Measurements from ENCODE around the gene ADAM15.

Gene ADAM15

GRCh38 chr1:155110381-155110780 is 59.3 kb downstream of the ADAM15 start:
- Histone ChIP-seq H3K36me3 (ENCODE audit: control insufficient read depth, low read length) (no peaks in the 10 kb centered on the region), H3F3A (ENCODE audit: control insufficient read depth, insufficient read depth) (no peaks in the 10 kb centered on the region), H3K9me3 (ENCODE audit: control insufficient read depth, insufficient read depth, low read length) (no peaks in the 10 kb centered on the region), H4K20me1 (ENCODE audit: control insufficient read depth, insufficient read depth, low read depth, low read length) (no peaks in the 10 kb centered on the region), H3K27ac (ENCODE audit: low read depth, low read length) (no peak overlapping the region), H3K79me2 (ENCODE audit: control insufficient read depth, low read length) (no peaks in the 10 kb centered on the region), H3K4me3 (ENCODE audit: low read length) (no peak overlapping the region), H3K4me1 (ENCODE audit: control insufficient read depth, low read length) (peaks cover 10% of the 10 kb centered on the region), H3K9me2 (replicated peaks; ENCODE audit: control insufficient read depth, low read length) (no peaks in the 10 kb centered on the region), H3K4me2 (ENCODE audit: low read length) (no peak overlapping the region), H3K27me3 (ENCODE audit: control insufficient read depth, low read length) (peaks cover 3% of the 10 kb centered on the region; the same call in 1 of the 2 replicates)
- no peak for TF ChIP-seq EZH2phosphoT487 (IDR thresholded peaks at IDR 0.05; ENCODE audit: borderline replicate concordance, low read length)
- TF ChIP-seq, protein P1, sequence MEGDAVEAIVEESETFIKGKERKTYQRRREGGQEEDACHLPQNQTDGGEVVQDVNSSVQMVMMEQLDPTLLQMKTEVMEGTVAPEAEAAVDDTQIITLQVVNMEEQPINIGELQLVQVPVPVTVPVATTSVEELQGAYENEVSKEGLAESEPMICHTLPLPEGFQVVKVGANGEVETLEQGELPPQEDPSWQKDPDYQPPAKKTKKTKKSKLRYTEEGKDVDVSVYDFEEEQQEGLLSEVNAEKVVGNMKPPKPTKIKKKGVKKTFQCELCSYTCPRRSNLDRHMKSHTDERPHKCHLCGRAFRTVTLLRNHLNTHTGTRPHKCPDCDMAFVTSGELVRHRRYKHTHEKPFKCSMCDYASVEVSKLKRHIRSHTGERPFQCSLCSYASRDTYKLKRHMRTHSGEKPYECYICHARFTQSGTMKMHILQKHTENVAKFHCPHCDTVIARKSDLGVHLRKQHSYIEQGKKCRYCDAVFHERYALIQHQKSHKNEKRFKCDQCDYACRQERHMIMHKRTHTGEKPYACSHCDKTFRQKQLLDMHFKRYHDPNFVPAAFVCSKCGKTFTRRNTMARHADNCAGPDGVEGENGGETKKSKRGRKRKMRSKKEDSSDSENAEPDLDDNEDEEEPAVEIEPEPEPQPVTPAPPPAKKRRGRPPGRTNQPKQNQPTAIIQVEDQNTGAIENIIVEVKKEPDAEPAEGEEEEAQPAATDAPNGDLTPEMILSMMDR (IDR thresholded peaks at IDR 0.05; ENCODE audit: low read depth, low read length, poor library complexity, severe bottlenecking) = no peak

GRCh38 chr1:155110826-155111225 is 59.7 kb downstream of the ADAM15 start:
- H3K27ac ChIP-seq (ENCODE audit: low read depth, low read length) = no peak overlapping the region
- peaks cover 6% of the 10 kb centered on the region; the same call in 1 of the 2 replicates for H3K27me3 ChIP-seq (ENCODE audit: control insufficient read depth, low read length)
- no peak overlapping the region for H3K4me2 ChIP-seq (ENCODE audit: low read length)
- peaks cover 10% of the 10 kb centered on the region for H3K4me1 ChIP-seq (ENCODE audit: control insufficient read depth, low read length)
- TF ChIP-seq EZH2phosphoT487 (IDR thresholded peaks at IDR 0.05; ENCODE audit: borderline replicate concordance, low read length) = no peak
- TF ChIP-seq, protein P1 (IDR thresholded peaks at IDR 0.05; ENCODE audit: low read depth, low read length, poor library complexity, severe bottlenecking) = no peak
- no peaks in the 10 kb centered on the region for H3F3A ChIP-seq (ENCODE audit: control insufficient read depth, insufficient read depth)
- H3K9me2 ChIP-seq (replicated peaks; ENCODE audit: control insufficient read depth, low read length) = no peaks in the 10 kb centered on the region
- no peak overlapping the region for H3K4me3 ChIP-seq (ENCODE audit: low read length)
- H3K9me3 ChIP-seq (ENCODE audit: control insufficient read depth, insufficient read depth, low read length) = no peaks in the 10 kb centered on the region
- no peaks in the 10 kb centered on the region for H3K79me2 ChIP-seq (ENCODE audit: control insufficient read depth, low read length)
- no peaks in the 10 kb centered on the region for H4K20me1 ChIP-seq (ENCODE audit: control insufficient read depth, insufficient read depth, low read depth, low read length)
- no peaks in the 10 kb centered on the region for H3K36me3 ChIP-seq (ENCODE audit: control insufficient read depth, low read length)

Data from DOHH2 (cell line).